Activated CD8-positive, alpha-beta memory T cell treated with anti-CD3 and anti-CD28 coated beads, Interleukin-2, amount 50 U/mL, for 24 hours (primary cell): ENCODE data around the gene PRPF38A.

ENCODE experiments used
- DNase-seq: peaks from one replicate; pipeline ENCODE4 v3.0.0-alpha.2; 2020; ENCODE audit errors: extremely low read depth

PRPF38A gene

GRCh38 chr1:52461821-52462220 is 57.4 kb downstream of the PRPF38A start:
- no peak for DNase-seq

DNA sequence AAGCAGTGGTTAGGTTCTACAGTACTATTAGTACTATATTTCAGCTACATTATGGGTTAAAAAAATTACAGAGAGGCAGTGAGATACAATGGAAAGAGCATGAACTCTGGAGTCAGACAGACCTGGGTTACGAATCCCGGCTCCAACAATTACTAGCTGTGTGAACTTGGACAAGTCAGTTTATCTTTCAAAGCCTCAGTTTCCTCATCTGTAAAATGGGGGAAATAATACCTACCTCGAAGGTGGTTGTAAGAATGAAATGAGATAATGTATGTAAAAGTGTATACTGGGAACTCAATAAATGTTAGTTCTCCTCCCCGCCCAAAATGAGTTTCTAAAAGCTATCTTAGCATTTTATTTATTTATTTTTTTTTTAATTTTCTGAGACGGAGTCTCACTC is 59.5 kb downstream of the PRPF38A start:
- DNase-seq: no peak

DNA sequence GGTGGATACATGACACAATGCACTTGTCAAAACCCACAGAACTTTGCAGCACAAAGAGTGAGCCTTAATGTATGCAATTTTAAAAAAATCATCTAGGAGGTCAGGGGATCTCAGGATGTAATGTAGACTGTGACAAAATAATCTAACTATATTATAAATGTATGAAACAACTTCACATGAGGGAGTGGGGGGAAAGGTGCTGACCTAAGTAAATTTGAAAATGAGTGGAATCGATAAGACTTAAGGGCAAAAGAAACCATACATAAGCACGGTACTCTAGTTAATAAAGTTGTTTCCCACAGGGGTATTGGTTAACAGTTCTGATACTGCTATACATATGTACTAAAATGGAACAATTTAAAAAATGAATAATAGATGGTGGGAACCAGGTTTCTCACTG is 64.7 kb downstream of the PRPF38A start:
- no peak for DNase-seq
